H1 (cell line): ENCODE results near the gene CCDC33. TPM values are rescaled to one million over a fixed set of nuclear protein-coding genes. Genes with fewer than 3 reads are reported as not detected.

ENCODE experiments used
- ASH2L ChIP-seq: fragments of 200-600, 300-600 bp; sonication (generic); IDR thresholded peaks from one replicate; pipeline ENCODE4 v1.7.1; 2017; ENCODE audit warnings: low read length
- ATF2 ChIP-seq: IDR thresholded peaks from 2 replicates; pipeline ENCODE4 v1.6.1; 2012; ENCODE audit warnings: low read length, inconsistent platforms
- CBX5 ChIP-seq: fragments of 300-800, 300-1000 bp; sonication (generic); IDR thresholded peaks from 2 replicates; pipeline ENCODE4 v1.7.1; 2016; ENCODE audit warnings: antibody characterized with exemption, low read length, low read depth
- CEBPB ChIP-seq: IDR thresholded peaks from 2 replicates; pipeline ENCODE4 v1.6.1; 2012; ENCODE audit warnings: low read depth, low read length
- CREB1 ChIP-seq: IDR thresholded peaks from 2 replicates; pipeline ENCODE4 v1.6.1; 2012; ENCODE audit warnings: inconsistent platforms
- CTCF ChIP-seq, 3 experiments: IDR thresholded peaks; 1 replicate in 2 of 3; 2 replicates in 1 of 3; pipeline versions ENCODE4 v1.5.1 to v1.6.1; 2011; ENCODE audit warnings: low read length in 3 of 3, mild to moderate bottlenecking in 3 of 3, inconsistent platforms in 2 of 3, low read depth in 1 of 3, moderate library complexity in 1 of 3; ENCODE audit not compliant: insufficient read depth in 1 of 3; ENCODE audit errors: control extremely low read depth in 1 of 3
- FOSL1 ChIP-seq: IDR thresholded peaks from 2 replicates; pipeline ENCODE4 v1.6.1; 2011; ENCODE audit warnings: mild to moderate bottlenecking, low read depth, low read length, moderate library complexity; ENCODE audit not compliant: insufficient read depth
- JUND ChIP-seq: IDR thresholded peaks from 2 replicates; pipeline ENCODE4 v1.6.1; 2011; ENCODE audit warnings: mild to moderate bottlenecking, improper control_type of control experiment, low read length
- KDM5A ChIP-seq: fragments of 200-600 bp; IDR thresholded peaks from 2 replicates; pipeline ENCODE4 v1.7.1; 2012; ENCODE audit warnings: mild to moderate bottlenecking, low read length, inconsistent platforms, mixed read lengths
- MAFK ChIP-seq: IDR thresholded peaks from 2 replicates; pipeline ENCODE4 v1.6.1; 2012; ENCODE audit warnings: low read depth, mild to moderate bottlenecking, improper control_type of control experiment, low read length
- MAX ChIP-seq: IDR thresholded peaks from 2 replicates; pipeline ENCODE4 v1.6.1; 2012; ENCODE audit warnings: inconsistent platforms
- POLR2AphosphoS5 ChIP-seq: IDR thresholded peaks from 2 replicates; pipeline ENCODE4 v1.6.1; 2011; ENCODE audit warnings: low read depth, low read length
- POU5F1 ChIP-seq: IDR thresholded peaks from 2 replicates; pipeline ENCODE4 v1.6.1; 2011; ENCODE audit warnings: low read depth, mild to moderate bottlenecking, low read length, moderate library complexity
- RXRA ChIP-seq: IDR thresholded peaks from 2 replicates; pipeline ENCODE4 v1.6.1; 2011; ENCODE audit warnings: low read depth, mild to moderate bottlenecking, low read length, moderate library complexity; ENCODE audit not compliant: insufficient read depth
- SIX5 ChIP-seq: IDR thresholded peaks from 2 replicates; pipeline ENCODE4 v1.6.1; 2011; ENCODE audit warnings: mild to moderate bottlenecking, low read depth, low read length
- SP1 ChIP-seq: IDR thresholded peaks from 2 replicates; pipeline ENCODE4 v1.6.1; 2011; ENCODE audit warnings: low read depth, low read length
- SRF ChIP-seq: IDR thresholded peaks from 2 replicates; pipeline ENCODE4 v1.6.1; 2011; ENCODE audit warnings: mild to moderate bottlenecking, low read depth, low read length, moderate library complexity
- TAF1 ChIP-seq: IDR thresholded peaks from 2 replicates; pipeline ENCODE4 v1.6.1; 2011; ENCODE audit warnings: mild to moderate bottlenecking, low read depth, low read length
- TAF7 ChIP-seq: optimal IDR thresholded peaks from 2 replicates; pipeline ENCODE3; 2011; ENCODE audit warnings: low read depth, mild to moderate bottlenecking, inconsistent platforms, low read length, moderate library complexity, borderline replicate concordance
- YY1 ChIP-seq: IDR thresholded peaks from 2 replicates; pipeline ENCODE4 v1.6.1; 2011; ENCODE audit warnings: low read depth, mild to moderate bottlenecking, low read length
- ZNF274 ChIP-seq: IDR thresholded peaks from 2 replicates; pipeline ENCODE4 v1.7.0; 2012; ENCODE audit warnings: low read length, borderline replicate concordance; ENCODE audit errors: extremely low read depth
- polyA plus RNA-seq, 7 experiments: library from polyadenylated mRNA; depleted of rRNA in 3 of 7; stranded (reverse) in 5 of 7; unstranded in 2 of 7; fragments of >200 nt in 5 of 7; fragments of 200-250 nt in 2 of 7; gene quantifications; 1 replicate in 5 of 7; 2 replicates in 1 of 7; 4 replicates in 1 of 7; pipeline versions ENCODE4 v1.2.1 to v1.2.3, GENCODE V29; 2011 to 2013; ENCODE audit warnings: missing spikeins in 2 of 7, mixed read lengths in 2 of 7
- total RNA-seq: library from RNA; stranded (reverse); fragmentation: NEBNext Ultra II Directional; extraction: Animal tissue kit (Norgen Biotek cat#: 25700); gene quantifications from 2 replicates; pipeline ENCODE4 v1.2.1, GENCODE V29; 2021

Gene CCDC33
- total and polyA plus RNA-seq, 2 of the 8 experiments (the other 6 are each of a cell fraction or from before 2014, with no cell fraction given): 2.0 to 2.7 TPM

- TF ChIP-seq ATF2 (no peak), SIX5 (no peak), KDM5A (no peak), POLR2AphosphoS5 (no peak), YY1 (no peak), MAX (peak; percentile 94), ASH2L (peak; percentile 30), MAFK (no peak), TAF1 (no peak), CBX5 (no peak), TAF7 (peak; percentile 48), SP1 (0 out of 2 replicates have a peak, but pooled peaks have one; percentile 8), CEBPB (no peak), JUND (no peak), FOSL1 (no peak), CTCF (IDR thresholded peaks at IDR 0.05; ENCODE audit: control extremely low read depth in 1 of 3, insufficient read depth in 1 of 3, low read depth in 1 of 3, low read length in 3 of 3) (no peak), RXRA (no peak), CREB1 (peak; percentile 21; the same call in 1 of the 2 replicates), ZNF274 (no peak), POU5F1 (no peak), SRF (no peak)
Observed at GRCh38 chr15:74291101-74292071, 55.3 kb downstream of the CCDC33 start (continued).
